ENCODE data around the gene ABCF1.

Gene ABCF1

DNA sequence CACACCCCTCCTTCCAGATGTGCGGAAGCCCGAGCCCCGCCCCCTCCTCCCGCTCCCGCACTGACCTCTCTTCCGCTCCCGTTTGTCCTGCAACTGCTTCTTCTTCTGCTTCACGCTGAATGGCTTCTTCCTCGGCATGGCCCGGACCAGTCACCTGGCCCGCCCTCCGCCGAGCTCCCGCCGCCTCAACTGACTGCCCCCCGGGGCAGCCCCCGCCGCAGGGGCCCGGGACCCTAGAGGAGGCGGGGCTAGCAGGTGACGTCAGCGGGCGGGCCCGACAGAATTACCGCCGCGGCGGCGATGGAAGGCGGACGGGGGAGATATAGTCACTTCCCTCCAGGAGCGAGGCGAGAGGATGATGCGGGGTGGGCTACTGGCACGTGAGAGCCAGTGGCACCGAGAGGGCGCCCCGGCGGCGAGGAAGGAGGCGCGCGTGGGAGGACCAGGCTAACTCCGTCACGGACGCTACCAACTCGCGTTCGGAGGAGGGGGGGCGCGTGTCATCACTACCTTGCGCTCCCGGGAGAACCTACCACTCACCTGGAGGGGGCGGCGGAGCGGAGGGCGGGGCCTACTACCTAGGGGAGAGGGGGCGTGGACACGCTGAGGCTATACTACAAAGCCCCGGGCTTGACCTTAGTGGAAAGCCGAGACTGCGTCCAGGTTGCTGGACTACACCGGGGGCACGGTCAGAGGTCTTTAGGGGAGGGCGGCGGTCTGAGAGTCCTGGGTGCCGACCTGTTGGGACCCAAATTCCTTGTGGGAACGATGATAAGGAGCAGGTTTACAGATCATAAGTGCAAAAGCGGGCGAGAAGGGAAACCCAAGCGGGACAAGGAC is 15.0 kb upstream of the ABCF1 start, which contains the start of gene GNL1:
TSS of gene GNL1 (minus strand) at position 424 of the 840 bp plus-strand sequence. CDS start at position 138, 286 bp downstream.
- peak within 1 kb of the TSS; percentile 94 for H3K27ac ChIP-seq
- peaks cover 15% of the 10 kb centered on the region for H3K4me1 ChIP-seq (ENCODE audit: low read depth, poor library complexity, severe bottlenecking)
- H4K20me1 ChIP-seq (ENCODE audit: insufficient read depth): no peaks in the 10 kb centered on the region
- TF ChIP-seq, protein P1, sequence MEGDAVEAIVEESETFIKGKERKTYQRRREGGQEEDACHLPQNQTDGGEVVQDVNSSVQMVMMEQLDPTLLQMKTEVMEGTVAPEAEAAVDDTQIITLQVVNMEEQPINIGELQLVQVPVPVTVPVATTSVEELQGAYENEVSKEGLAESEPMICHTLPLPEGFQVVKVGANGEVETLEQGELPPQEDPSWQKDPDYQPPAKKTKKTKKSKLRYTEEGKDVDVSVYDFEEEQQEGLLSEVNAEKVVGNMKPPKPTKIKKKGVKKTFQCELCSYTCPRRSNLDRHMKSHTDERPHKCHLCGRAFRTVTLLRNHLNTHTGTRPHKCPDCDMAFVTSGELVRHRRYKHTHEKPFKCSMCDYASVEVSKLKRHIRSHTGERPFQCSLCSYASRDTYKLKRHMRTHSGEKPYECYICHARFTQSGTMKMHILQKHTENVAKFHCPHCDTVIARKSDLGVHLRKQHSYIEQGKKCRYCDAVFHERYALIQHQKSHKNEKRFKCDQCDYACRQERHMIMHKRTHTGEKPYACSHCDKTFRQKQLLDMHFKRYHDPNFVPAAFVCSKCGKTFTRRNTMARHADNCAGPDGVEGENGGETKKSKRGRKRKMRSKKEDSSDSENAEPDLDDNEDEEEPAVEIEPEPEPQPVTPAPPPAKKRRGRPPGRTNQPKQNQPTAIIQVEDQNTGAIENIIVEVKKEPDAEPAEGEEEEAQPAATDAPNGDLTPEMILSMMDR (conservative IDR thresholded peaks at IDR 0.05; ENCODE audit: low read depth, low read length): no peak
- H3K9ac ChIP-seq: peak within 1 kb of the TSS; percentile 92
- H3K36me3 ChIP-seq (ENCODE audit: insufficient read depth): no peaks in the 10 kb centered on the region
- peak within 1 kb of the TSS; percentile 96 for H2AFZ ChIP-seq (ENCODE audit: low read depth)
- peak within 1 kb of the TSS; percentile 97 for H3K4me2 ChIP-seq
- H3K79me2 ChIP-seq (ENCODE audit: insufficient read depth, low read depth): peaks cover 20% of the 10 kb centered on the region
- H3K27me3 ChIP-seq (ENCODE audit: insufficient read depth, low read depth): no peaks in the 10 kb centered on the region
- H3K4me3 ChIP-seq (IDR thresholded peaks at IDR 0.05; ENCODE audit: insufficient read depth, low read depth, low read length): no peak within 1 kb of the TSS

DNA sequence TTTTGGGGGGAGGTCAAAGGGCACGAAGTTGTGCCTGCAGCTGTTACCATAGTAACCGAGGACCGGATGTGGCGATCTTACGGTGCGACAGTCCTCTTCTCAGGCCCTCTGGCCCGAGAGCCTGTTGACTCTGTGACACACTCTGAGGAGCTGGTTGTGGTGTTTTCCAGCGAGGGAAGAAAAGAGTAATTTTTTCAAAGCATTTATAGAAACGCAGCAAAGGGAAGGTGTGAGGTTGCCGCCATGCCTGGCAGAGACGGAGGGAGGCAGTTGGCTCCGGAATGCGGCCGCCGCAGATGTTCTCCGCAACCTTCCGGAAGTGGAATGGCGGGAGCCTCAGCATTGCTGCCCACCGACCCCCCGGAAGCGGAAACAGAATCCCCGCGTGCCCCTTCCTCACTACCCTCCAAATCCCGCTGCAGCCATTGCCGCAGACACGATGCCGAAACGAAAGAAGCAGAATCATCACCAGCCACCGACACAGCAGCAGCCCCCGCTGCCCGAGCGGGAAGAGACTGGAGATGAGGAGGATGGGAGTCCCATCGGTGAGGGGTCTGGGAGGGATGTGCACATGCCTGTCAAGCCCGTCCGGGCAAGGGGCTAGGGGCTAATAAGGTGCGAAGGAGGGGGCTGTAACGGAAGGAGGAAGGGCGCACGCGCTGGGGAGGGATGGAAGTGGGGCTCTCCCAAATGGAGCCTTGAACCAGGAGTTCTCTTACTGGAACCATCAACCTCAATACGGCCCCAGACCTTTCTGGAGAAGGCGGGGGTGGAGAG is 14.1 kb upstream of the ABCF1 start, which contains the start of gene PRR3:
TSS of gene PRR3 (plus strand) at position 390 of the 777 bp plus-strand sequence. CDS start at position 440, 50 bp downstream.
- H3K36me3 ChIP-seq (ENCODE audit: insufficient read depth): no peaks in the 10 kb centered on the region
- H3K4me2 ChIP-seq: peak within 1 kb of the TSS; percentile 97

DNA sequence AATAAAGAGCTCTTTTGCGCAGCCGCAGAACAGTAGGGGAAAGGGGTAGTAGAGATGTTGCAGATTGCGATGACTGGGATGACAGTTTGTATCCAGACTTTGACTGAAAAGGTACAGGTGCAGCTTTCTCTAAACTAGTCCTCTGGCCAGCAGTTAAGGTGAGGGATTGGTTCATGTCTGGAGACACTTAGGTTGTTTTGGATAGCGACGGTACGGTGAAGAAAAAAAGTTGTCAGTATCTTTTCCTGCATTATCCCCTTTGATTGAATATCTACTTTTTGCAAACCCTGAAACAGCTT is 13.6 kb upstream of the ABCF1 start:
- Histone ChIP-seq H3K79me2 (ENCODE audit: insufficient read depth, low read depth) (peaks cover 20% of the 10 kb centered on the region), H3K4me1 (ENCODE audit: low read depth, poor library complexity, severe bottlenecking) (peaks cover 15% of the 10 kb centered on the region), H3K4me3 (IDR thresholded peaks at IDR 0.05; ENCODE audit: insufficient read depth, low read depth, low read length) (no peak overlapping the region), H3K27ac (peak overlapping the region; percentile 94), H3K36me3 (ENCODE audit: insufficient read depth) (no peaks in the 10 kb centered on the region), H4K20me1 (ENCODE audit: insufficient read depth) (no peaks in the 10 kb centered on the region), H2AFZ (ENCODE audit: low read depth) (peak overlapping the region; percentile 96; the same call in 1 of the 2 replicates), H3K9ac (peak overlapping the region; percentile 92), H3K4me2 (peak overlapping the region; percentile 97), H3K27me3 (ENCODE audit: insufficient read depth, low read depth) (no peaks in the 10 kb centered on the region)
- TF ChIP-seq, protein P1 (conservative IDR thresholded peaks at IDR 0.05; ENCODE audit: low read depth, low read length): no peak

More for the DNA sequence above, 14.1 kb upstream of the ABCF1 start, which contains the start of gene PRR3:
- Histone ChIP-seq H3K27ac (peak within 1 kb of the TSS; percentile 94), H3K79me2 (ENCODE audit: insufficient read depth, low read depth) (peaks cover 20% of the 10 kb centered on the region), H3K4me3 (IDR thresholded peaks at IDR 0.05; ENCODE audit: insufficient read depth, low read depth, low read length) (no peak within 1 kb of the TSS), H3K4me1 (ENCODE audit: low read depth, poor library complexity, severe bottlenecking) (peaks cover 15% of the 10 kb centered on the region), H2AFZ (ENCODE audit: low read depth) (peak within 1 kb of the TSS; percentile 96), H4K20me1 (ENCODE audit: insufficient read depth) (no peaks in the 10 kb centered on the region), H3K27me3 (ENCODE audit: insufficient read depth, low read depth) (no peaks in the 10 kb centered on the region), H3K9ac (peak within 1 kb of the TSS; percentile 92)
- TF ChIP-seq, protein P1 (conservative IDR thresholded peaks at IDR 0.05; ENCODE audit: low read depth, low read length): no peak

DNA sequence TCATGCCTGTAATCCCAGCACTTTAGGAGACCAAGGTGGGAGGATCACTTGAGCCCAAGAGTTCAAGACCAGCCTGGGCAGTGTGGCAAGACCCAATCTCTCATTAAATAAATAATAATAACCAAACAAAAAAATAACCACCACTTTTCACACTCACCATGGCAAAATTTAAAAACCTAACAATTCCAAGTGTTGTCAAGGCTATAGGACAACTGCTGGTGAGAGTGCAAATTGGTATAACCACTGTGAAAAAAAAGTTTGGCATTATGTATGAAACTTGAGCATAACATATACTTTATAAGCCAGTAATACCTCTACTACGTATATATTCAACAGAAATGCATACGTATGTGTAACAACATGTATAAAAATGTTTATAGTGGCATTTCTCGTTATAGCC is 10.3 kb upstream of the ABCF1 start:
- H4K20me1 ChIP-seq (ENCODE audit: insufficient read depth): no peaks in the 10 kb centered on the region
- peaks cover 15% of the 10 kb centered on the region for H3K4me1 ChIP-seq (ENCODE audit: low read depth, poor library complexity, severe bottlenecking)
- no peaks in the 10 kb centered on the region for H3K27me3 ChIP-seq (ENCODE audit: insufficient read depth, low read depth)

More for the DNA sequence above, 10.3 kb upstream of the ABCF1 start:
- no peak overlapping the region for H2AFZ ChIP-seq (ENCODE audit: low read depth)
- no peak overlapping the region for H3K27ac ChIP-seq
- H3K36me3 ChIP-seq (ENCODE audit: insufficient read depth): no peaks in the 10 kb centered on the region
- no peak overlapping the region for H3K4me3 ChIP-seq (IDR thresholded peaks at IDR 0.05; ENCODE audit: insufficient read depth, low read depth, low read length)
- H3K4me2 ChIP-seq: no peak overlapping the region
- TF ChIP-seq, protein P1 (conservative IDR thresholded peaks at IDR 0.05; ENCODE audit: low read depth, low read length): no peak
- peaks cover 20% of the 10 kb centered on the region for H3K79me2 ChIP-seq (ENCODE audit: insufficient read depth, low read depth)
- H3K9ac ChIP-seq: no peak overlapping the region

Data from KMS-11 (cell line).